ENCODE data around the gene CEP128. TPM values are rescaled to one million over a fixed set of nuclear protein-coding genes. Genes with fewer than 3 reads are reported as not detected.
A peak's percentile ranks its signal among the peaks of the same experiment; 100 is the strongest.

The CEP128 gene
- total RNA-seq, 1 donor = 12.2 TPM

- H3K4me3 ChIP-seq (ENCODE audit: low read depth, low read length) = no peak overlapping the region
- DNase-seq (ENCODE audit: low read depth) = no peak
- TF ChIP-seq, protein P1, sequence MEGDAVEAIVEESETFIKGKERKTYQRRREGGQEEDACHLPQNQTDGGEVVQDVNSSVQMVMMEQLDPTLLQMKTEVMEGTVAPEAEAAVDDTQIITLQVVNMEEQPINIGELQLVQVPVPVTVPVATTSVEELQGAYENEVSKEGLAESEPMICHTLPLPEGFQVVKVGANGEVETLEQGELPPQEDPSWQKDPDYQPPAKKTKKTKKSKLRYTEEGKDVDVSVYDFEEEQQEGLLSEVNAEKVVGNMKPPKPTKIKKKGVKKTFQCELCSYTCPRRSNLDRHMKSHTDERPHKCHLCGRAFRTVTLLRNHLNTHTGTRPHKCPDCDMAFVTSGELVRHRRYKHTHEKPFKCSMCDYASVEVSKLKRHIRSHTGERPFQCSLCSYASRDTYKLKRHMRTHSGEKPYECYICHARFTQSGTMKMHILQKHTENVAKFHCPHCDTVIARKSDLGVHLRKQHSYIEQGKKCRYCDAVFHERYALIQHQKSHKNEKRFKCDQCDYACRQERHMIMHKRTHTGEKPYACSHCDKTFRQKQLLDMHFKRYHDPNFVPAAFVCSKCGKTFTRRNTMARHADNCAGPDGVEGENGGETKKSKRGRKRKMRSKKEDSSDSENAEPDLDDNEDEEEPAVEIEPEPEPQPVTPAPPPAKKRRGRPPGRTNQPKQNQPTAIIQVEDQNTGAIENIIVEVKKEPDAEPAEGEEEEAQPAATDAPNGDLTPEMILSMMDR (IDR thresholded peaks at IDR 0.05; ENCODE audit: insufficient read depth, low read length) = peak; percentile 14
Measured at GRCh38 chr14:80636071-80636470, 305.5 kb downstream of the CEP128 start.

DNA sequence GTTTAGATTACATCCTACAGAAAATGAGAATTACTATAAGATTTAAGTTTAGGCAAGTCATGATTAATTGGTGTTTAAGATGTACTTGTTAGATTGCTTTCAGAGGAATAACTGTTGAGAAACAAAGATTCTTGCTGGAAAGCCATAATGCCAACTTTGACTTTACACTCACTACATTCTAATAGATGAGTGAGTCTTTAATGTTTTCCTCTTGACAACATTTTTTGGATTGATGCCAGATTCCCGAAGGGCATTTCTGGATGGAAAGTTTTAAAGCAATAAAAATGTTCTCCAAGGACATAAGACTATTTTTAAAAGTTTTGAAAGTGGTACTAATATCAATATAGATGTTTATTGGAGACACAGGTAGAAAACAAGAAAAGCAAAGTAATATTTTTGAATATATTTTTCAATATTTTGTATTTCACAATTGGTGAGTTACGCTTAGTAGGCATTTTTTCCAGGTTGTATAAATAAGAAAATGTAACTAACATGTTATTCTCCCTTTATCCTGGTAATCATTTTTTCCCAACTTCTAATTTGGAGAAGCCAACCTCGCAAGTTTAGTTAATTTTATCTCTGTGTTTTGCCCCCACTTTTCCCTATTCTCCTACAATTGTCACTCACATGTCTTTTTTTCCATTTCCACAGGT lies 307.3 kb downstream of the CEP128 start:
- TF ChIP-seq, protein P1 (IDR thresholded peaks at IDR 0.05; ENCODE audit: insufficient read depth, low read length) = no peak
- H3K4me3 ChIP-seq (ENCODE audit: low read depth, low read length) = no peak overlapping the region
- peak; percentile 25 for DNase-seq (ENCODE audit: low read depth)

- no peak overlapping the region for H3K4me3 ChIP-seq (ENCODE audit: low read depth, low read length)
- peak; percentile 14 for DNase-seq (ENCODE audit: low read depth)
- TF ChIP-seq, protein P1 (IDR thresholded peaks at IDR 0.05; ENCODE audit: insufficient read depth, low read length) = no peak
Measured at GRCh38 chr14:80629606-80630005, 311.9 kb downstream of the CEP128 start.

DNA sequence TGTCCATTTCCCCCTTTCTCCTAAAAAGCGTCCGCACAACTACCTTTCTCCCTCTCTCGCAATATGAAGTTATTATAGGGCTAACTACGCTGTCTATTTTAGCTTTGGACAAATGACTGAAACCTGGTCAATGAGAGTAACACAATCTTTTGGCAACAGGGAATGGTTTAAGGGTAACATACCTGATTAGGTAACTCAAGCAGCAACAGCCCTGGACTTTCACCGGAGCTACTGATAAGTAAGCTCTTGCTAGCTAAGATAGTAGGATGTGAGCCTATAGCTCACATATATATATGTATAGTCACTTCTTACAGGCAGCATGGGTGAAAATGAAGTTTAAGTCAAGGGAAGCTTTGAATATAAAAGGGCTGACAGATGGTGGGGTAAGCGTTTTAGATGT lies 313.0 kb downstream of the CEP128 start:
- TF ChIP-seq, protein P1 (IDR thresholded peaks at IDR 0.05; ENCODE audit: insufficient read depth, low read length) = no peak
- no peak overlapping the region for H3K4me3 ChIP-seq (ENCODE audit: low read depth, low read length)
- DNase-seq (ENCODE audit: low read depth) = no peak

DNA sequence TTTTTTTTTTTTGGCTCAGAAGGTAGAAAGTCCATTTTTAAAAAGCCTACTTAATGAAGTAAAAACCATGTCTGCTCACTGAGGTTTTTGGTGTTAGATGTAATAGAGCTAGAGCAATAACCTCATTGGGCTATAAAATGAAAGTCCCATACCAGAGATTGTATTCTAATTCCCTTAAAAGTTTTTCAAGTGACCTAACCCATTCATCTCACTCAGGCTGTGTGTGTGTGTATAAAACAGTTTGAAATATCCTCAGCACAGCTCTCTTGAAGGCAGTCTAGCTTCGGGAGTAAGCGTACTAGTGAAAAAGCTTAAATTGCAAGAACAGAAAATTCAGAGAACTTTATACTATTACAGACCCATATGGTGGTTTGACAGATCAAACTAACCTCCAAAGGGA lies 313.8 kb downstream of the CEP128 start:
- TF ChIP-seq, protein P1 (IDR thresholded peaks at IDR 0.05; ENCODE audit: insufficient read depth, low read length) = no peak
- no peak for DNase-seq (ENCODE audit: low read depth)

DNA sequence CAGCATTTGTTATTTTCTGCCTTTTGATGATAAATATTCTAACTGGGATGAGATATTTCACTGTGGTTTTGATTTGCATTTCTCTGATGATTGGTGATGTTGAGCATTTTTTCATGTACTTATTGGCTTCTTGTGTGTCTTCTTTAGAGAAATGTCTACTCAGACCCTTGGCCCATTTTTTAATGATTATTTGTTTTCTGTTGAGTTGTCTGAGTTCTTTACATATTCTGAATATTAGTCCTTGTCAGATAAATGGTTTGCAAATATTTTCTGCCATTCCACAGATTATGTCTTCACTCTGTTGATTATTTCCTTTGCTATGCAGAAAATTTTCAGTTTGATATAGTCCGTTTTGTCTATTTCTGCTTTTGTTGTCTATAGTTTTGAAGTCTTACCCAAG lies 317.0 kb downstream of the CEP128 start:
- no peak for DNase-seq (ENCODE audit: low read depth)
- H3K4me3 ChIP-seq (ENCODE audit: low read depth, low read length) = no peak overlapping the region
- TF ChIP-seq, protein P1 (IDR thresholded peaks at IDR 0.05; ENCODE audit: insufficient read depth, low read length) = no peak

More for the DNA sequence above, 313.8 kb downstream of the CEP128 start:
- no peak overlapping the region for H3K4me3 ChIP-seq (ENCODE audit: low read depth, low read length)

DNA sequence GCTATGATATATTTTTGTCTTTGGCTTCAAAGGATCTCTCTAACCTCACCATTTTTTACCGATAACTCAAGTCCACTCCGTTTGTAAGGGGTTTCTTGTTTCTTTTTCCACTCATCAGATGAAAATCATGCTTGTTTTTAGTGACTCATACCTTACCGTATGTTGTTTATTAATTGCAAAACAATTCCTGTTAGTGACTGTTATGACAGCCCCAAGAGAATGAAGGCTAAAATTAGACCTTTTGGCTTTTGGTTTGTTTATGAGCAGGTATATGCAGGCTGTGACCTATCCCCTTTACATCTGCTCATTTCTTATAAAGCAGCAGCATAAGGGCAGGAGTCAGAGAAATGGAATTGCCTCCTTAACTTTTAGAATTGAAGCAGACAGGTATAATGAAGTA lies 319.8 kb downstream of the CEP128 start:
- peak; percentile 24 for DNase-seq (ENCODE audit: low read depth)
- TF ChIP-seq, protein P1 (IDR thresholded peaks at IDR 0.05; ENCODE audit: insufficient read depth, low read length) = no peak

More for the DNA sequence above, 319.8 kb downstream of the CEP128 start:
- H3K4me3 ChIP-seq (ENCODE audit: low read depth, low read length) = no peak overlapping the region

Data from fibroblast of the aortic adventitia (primary cell).